ENCODE measurements around the gene SPRY1.

Gene SPRY1

DNA sequence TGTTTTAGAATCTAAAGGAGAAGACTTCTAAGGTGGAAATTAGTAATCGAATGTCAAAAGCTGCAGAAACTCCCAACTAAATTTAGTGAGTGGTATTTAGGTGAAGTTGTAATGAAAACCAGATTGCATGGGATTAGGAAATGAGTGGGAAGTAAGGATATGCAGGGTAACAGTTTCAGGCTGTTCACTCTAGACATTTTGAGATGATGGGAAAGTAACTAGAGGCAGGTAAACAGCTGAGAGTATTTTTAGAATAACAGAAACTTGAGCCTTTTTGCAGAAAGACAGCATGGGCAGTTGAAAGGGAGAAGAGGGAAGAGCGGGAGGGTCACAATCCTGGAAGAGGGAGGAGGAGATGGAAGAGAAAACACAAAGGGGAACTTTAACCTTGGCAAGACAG lies 12.7 kb downstream of the SPRY1 start:
- no peak for DNase-seq (ENCODE audit: low read depth)

DNA sequence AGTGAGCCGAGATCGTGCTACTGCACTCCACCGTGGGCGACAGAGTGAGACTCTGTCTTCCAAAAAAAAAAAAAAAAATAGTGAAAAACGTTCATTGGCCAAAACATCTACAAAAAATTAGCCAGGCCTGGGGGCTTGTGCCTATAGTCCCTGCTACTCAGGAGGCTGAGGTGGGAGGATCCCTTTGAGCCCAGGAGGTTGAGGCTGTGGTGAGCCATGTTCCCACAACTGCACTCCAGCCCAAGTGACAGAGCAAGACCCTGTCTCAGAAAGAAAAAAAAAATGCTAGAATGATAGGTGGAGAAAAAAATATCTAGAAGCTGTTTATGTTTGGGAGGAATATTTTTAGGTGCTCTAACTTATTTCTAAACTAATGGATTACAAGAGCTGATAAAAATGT lies 14.9 kb downstream of the SPRY1 start:
- DNase-seq (ENCODE audit: low read depth): no peak

DNA sequence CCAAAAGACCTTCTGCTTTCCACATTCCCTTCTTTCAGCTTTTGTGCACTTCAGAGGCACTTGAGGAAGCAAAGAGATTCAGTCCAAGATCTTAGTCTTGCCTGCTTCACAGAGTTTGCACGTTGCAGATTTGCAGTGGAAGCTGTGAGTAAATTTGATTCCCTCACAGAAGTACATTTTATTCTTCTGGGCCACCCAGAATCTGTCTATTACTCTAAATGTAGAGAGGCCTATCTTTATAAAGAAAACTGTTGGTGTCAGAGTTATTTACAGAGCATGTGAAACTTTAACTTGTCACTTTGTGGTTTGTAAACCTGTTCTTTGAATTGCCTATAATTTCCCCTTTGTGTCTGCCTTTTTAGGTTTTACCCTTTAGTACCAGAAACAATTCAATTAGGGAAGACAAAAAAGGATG lies 15.5 kb downstream of the SPRY1 start:
- DNase-seq (ENCODE audit: low read depth): no peak

DNA sequence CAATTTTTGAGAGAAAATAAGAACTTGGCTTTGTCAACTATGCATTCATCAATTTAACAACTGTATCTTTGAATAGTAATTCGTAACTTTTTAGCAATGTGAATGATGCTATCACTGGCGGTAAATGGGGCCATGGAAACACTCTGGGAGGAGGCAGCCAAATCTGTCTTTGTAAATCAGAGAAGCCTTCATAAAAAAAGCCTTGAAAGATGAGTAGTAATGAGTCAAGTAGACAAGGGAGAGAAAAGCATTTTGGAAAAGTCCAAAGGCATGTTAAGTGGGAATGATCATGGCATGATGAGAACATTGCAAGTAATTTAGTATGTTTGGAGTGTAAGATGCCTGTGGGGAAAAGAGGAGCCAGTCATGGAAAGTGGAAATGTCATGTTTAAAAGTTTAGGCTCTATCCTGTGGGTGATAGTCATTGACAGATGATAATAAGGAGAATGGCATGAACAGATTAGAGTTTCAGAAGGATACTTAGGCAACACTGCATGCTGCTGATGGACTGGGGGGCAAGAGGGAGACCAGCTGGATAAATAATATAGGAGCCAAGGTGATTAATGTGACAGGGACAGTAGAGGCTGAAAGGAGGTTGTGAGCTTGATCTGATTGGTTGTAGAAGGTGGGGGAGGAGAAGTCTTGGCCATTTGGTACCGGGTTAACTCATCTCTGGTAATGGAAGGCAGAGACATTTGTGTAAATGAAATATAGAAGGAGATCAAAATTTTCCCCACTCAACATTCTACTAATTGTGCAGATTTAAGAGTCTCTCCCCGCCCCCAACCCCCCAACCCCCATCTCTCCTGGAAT lies 16.3 kb downstream of the SPRY1 start:
- no peak for DNase-seq (ENCODE audit: low read depth)

DNA sequence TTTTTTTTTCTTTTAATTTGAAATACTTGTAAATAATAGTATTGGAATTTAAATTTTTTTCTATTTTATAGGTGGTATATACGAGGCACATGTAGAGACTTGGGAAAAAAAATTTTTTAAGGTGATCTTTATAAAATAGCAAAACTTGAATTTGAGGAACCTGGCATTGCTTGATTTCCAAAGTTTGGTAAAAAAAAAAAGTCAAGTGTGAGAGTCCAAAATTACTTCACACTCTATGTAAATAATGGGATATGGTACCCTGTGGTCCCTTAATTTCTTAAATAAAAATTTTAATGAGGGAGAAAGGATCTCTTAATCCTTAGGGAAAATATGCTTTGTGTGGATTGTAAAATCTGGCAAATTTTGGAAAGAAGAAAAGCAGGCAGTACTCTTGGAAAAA lies 19.0 kb downstream of the SPRY1 start:
- DNase-seq (ENCODE audit: low read depth): no peak

DNA sequence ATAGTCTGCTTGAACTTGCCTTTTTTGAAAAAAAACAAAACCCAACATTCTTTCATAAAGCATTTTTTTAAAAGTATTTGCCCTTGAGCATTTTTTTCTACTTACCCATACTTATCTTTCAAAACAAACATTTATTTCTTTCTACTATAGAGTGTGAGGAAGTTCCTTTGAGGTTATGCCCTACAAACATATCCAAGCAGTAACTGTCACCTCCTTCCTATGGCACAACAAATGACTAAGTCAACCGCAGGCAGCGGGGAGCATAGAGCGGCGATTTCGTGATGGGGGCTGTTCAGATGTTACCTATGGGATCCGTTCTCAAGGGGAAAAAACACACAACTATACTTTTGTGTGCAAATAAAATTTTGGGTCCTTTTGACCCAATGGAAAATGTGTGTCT lies 19.4 kb downstream of the SPRY1 start:
- no peak for DNase-seq (ENCODE audit: low read depth)

DNA sequence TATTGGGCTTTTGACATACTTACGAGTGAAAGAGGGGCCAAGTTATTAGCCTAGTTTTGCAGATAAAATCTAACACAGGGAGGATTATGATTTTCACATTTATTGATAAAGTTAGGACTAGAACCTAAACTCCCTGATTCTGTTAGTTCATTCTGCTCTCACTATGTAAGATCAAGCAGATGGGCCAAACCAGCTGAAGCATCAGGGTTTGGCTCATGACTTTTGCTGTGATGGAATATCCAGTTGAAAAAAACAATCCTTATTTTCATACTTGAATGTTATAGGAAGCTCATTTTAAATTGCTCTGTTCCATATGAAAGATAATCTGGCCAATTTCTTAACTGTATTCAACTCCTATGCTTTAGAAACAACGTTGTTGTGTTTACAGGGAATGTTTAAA lies 21.2 kb downstream of the SPRY1 start:
- DNase-seq (ENCODE audit: low read depth): no peak

DNA sequence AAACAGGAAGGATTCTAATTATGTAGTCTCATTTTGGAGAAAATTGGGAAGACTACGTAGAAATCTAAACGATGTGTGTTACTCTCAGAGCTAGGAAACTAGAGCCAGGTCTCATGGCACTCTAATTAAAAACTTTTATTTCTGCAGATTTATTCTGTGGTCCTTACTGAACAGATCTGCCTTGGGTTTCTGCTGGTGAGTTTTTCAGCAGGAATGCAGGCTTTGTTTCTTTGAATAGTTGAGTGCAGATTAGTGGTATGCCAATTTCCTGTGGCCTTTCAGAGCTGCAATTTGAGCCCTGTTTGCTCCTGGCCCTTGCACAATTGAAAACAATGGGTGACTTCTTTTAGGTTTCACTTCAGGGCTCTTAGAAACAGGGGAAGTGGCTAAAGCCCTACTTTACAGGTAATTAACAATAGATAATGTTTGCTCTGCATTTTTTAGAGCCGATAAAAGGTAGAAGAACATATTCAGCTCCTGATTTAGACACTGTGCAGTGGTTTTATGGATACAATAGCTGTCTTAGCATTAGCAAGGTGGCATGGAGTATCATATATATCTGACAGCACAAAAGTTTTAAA lies 21.8 kb downstream of the SPRY1 start:
- DNase-seq (ENCODE audit: low read depth): no peak

DNA sequence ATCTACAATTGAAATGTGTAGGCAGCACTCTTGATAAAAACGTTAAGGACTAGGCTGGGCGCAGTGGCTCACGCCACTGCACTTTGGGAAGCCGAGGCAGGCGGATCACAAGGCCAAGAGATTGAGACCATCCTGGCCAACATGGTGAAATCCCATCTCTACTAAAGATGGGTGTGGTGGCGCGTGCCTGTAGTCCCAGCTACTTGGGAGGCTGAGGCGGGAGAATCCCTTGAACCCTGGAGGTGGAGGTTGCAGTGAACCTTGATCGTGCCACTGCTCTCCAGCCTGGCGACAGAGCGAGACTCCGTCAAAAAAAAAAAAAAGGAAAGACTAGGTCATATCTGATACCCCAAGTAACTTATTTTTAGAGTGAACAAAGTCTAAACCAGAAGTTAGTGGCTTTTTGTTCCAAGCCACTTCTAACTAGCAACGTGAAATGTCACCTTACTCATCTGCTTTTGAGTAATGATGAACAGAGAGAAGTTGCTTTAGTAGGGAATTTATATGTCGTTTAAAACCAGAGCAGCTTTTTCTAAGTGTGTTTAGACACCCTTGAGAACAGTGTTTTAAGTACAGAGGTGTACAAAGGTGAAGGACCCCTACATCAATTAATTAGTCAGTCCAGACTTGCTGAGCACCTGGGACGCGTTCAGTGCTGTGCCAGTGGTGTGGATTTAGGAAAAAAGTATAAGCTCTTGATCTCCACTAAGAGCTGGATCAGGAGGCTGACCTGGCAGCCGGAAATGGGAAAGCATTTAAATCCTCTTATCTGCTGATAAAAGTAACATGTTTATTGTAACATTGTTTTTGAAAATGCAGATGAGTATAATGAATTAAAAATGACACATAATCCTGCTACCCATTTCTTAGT lies 23.5 kb downstream of the SPRY1 start:
- no peak for DNase-seq (ENCODE audit: low read depth)

DNA sequence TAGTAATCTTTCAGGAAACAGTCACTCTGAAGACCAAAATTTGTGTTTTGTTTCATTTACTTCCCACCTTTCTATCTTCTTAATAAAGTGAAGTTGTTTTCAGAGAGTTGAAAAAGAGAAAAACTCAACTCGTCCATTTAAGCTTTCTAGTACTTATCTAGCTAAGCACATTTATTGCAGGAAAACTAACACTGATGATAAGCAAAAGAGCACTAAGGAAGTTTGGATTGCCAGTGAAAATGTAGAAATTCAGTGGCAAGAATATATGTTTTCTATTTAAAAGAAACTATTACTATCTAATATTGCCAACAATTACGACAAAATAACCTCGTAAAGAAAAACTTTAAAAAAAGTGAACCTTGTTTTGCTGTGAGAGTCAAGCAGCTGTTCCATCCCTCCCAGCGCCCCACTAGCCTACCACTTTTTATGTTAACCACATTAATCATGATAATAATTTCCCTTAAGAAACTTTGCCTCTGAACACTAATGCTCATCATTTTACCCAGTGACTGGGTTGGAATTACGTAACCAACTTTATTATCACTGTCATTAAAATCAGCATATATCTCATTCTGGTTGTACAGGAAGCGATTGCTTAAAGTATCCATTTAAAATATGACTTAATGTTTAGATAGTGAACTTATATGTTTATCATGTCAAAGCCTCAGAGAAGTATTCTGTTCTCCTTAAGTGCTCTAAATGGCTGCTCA lies 24.8 kb downstream of the SPRY1 start:
- DNase-seq (ENCODE audit: low read depth): no peak

DNA sequence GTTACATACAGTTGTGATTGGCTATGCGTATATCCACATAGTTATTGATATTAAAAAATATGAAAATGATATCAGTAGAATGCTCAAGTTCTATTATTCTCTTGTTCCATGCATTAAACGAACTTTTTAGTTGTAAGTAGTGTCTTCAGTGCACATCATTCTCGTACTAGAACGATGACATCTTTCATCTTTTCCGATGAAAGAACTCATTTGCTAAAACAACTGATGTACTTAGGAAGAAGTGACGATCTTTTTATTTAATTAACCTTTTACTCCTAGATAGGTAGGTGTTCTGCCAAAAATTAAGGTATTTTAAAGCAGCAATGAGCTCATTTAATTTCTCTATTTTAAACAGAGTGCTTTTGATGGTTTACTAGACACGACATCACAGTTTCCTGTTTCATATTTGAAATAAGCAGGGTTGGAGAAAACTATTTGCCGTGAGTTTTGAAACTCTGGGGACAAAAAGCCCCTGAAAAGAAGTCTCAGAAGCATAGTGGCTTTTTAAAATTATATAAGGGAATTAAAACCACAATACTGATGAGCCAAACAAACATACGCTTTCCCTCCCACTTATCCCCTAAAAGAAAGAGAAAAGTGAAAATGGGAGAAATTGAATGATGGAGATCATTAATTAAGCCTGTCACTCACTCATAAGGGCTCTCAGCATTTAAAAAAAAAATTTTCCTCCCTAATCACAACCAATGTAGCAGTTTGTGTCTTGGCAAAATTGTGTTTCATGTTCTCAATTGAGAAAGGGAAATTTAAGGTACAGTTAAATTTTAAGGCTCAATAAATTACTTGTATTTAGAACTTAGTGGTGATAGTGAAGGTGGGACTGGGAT lies 25.6 kb downstream of the SPRY1 start:
- DNase-seq (ENCODE audit: low read depth): no peak

DNA sequence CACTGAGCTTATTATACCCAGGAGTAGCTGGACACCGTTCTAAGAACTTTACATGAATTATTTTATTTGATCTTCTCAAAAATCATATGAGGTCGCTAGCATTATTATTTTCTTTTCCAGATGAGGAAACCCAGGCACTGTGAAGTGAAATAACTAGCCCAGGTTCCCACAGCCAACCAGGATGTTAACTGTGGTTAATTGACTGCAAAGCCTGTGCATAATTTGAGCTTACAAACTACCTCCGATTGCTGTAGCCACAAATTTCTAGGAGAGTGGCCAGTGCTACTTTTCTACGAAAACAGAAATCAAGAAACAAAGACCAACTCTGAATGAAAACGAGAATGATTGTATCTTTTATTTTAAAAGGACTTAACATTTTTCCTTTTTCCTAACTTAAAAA lies 27.2 kb downstream of the SPRY1 start:
- DNase-seq (ENCODE audit: low read depth): no peak

DNA sequence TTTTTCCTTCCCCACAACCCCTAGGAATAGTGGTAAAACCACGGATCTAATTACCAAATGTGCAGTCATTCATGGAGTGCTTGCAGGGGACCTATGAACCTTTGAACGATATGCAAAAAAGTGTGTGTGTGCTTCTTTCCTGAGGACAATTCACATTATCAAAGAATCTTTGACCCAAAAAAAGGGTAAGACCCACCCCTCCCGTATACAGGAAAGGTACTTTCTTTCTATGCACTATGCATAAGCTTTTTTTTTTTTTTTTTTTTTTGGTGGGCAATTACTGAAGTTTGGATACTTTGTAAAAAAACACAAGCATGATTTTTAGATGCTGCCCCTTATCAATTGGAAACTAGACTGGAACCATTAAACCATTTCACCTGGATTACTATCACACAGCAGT lies 31.4 kb downstream of the SPRY1 start:
- no peak for DNase-seq (ENCODE audit: low read depth)

DNA sequence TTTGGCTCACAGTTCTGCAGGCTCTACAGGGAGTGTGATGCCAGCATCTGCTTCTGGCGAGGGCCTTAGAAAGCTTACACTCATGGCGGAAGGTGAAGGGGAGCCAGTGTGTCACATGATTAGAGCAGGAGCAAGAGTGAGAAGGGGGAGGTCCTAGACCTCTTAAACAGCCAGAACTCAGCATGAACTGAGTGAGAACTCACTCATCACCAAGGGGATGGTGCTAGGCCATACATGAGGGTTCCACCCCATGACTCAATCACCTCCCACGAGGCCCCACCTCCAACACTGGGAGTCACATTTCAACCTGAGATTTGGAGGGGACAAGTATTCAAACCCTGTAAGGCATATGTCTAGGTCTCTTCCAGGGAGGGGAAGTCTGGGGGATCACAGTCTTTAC lies 33.4 kb downstream of the SPRY1 start:
- DNase-seq (ENCODE audit: low read depth): no peak

DNA sequence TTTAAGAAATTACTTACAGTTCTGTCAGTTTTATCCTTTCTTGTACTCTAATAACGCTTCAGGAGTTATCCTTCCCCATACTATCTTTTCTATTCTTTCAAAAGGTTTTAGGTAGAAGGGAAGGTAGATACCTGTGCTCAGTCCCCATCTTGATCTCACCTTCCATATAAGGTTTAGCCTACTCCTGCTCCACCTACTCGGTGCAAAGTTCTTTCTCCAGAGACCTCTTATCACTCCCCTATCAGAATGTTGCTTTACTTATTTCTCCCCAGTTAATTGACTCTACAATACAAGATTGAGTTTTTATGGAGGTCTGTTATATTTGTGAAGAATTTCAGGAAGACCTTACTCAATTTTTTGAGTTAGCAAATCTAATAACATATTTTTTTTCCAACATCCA lies 33.9 kb downstream of the SPRY1 start:
- DNase-seq (ENCODE audit: low read depth): no peak

DNA sequence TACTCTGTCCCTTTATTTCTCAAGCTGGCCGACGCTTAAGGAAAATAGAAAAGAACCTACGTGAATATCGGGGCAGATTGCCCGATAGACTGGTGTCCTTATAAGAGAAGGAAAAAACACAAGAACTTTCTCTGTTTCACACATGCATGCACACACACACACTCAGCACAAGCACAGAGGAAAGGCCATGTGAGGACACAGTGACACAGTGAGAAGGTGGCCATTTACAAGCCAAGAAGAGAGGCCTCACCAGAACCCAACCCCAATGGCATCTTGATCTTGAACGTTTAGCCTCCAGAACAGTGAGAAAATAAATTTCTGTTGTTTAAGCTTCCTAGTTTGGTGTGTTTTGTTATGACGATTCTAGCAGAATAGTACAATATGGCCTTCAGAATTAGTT lies 37.0 kb downstream of the SPRY1 start:
- DNase-seq (ENCODE audit: low read depth): no peak

DNA sequence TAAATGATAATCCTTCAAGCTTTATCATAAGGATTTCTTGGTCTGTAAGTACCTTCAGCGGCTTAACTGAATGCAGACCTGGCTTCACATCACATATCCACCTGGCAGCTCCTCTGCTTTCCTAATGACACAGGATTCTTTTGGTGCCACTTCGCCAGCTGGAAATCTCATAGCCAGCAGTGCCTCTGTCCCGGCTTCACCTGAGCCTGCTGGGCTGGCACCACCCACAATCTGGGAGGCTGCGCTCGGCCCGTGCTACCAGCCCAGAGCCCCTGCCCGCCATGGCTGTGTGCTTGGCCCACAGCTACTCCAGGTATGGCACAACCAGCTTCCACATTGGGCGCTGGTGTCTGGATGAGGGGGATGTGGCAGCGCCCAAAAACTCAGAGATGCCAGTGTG lies 37.4 kb downstream of the SPRY1 start:
- DNase-seq (ENCODE audit: low read depth): no peak

DNA sequence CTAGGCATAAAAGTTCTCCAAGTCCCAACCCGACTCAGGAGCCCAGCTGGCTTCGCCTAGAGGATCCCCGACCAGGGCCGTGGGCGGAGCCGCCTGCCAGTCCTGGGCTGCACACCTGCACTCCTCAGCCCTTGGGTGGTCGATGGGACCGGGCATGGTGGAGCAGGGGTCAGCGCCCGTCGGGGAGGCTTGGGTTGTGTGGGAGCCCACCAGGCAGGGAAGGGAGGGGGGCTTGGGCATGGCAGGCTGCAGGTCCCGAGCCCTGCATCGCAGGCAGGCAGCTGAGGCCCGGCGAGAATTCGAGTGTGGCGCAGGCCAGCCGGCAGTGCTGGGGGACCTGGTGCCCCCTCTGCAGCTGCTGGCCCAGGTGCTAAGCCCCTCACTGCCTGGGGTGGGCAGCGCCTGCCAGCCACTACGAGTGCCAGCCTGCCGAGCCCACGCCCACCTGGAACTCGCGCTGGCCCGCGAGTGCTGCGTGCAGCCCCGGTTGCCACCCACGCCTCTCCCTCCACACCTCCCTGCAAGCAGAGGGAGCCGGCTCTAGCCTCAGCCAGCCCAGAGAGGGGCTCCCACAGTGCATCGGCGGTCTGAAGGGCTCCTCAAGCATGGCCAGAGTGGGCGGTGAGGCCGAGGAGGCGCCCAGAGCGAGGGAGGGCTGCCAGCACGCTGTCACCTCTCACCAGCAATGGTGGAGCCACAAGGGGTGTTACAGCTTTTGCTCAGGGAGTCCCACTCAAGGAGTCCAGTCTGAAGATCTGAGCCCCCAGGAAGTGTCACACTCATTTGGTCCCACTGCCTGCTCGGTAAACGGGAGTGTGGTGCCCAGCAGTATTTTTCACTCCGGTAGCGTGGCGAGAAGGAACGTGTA lies 38.9 kb downstream of the SPRY1 start:
- no peak for DNase-seq (ENCODE audit: low read depth)

DNA sequence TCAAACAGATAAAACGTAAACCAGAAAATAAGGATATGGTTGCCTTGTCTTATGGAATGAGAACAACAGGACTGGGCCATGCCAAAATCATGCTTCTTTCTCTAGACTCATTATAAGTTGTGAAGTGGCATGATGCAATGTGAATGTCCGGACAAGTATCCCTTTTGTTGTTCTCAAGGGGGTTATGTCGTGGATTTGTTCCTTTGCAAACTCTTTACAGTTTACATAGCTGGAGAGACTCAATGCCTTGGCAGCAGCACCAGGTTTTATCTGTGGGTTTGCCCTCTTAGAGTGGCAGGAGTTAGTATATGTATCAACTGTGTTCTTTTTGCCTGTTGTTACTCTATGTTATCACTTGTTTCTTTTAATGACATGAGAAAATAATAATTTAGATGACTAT lies 41.4 kb downstream of the SPRY1 start:
- no peak for DNase-seq (ENCODE audit: low read depth)

Data from T-helper 22 cell (primary cell).